SJCRH30 (cell line): ENCODE results near the gene ST8SIA4. TPM values are rescaled to one million over a fixed set of nuclear protein-coding genes. Genes with fewer than 3 reads are reported as not detected.

ENCODE experiments used
- DNase-seq, 2 experiments: peaks; one replicate each; pipeline ENCODE4 v3.0.0-alpha.2; 2015 to 2020
- H3K27ac ChIP-seq: fragments of 250-450 bp; sonication (Bioruptor Pico); 2 replicates; pipeline ENCODE4 v1.5.1; 2020; ENCODE audit warnings: mild to moderate bottlenecking, moderate library complexity
- H3K27me3 ChIP-seq: fragments of 250-450 bp; sonication (Bioruptor Pico); 2 replicates; pipeline ENCODE4 v1.5.1; 2020; ENCODE audit warnings: mild to moderate bottlenecking, moderate library complexity
- H3K36me3 ChIP-seq: fragments of 250-450 bp; sonication (Bioruptor Pico); 2 replicates; pipeline ENCODE4 v1.5.1; 2020; ENCODE audit warnings: mild to moderate bottlenecking, moderate library complexity
- H3K4me1 ChIP-seq: fragments of 250-450 bp; sonication (Bioruptor Pico); 2 replicates; pipeline ENCODE4 v1.5.1; 2020; ENCODE audit warnings: mild to moderate bottlenecking, moderate library complexity
- H3K4me3 ChIP-seq: fragments of 250-450 bp; sonication (Bioruptor Pico); 2 replicates; pipeline ENCODE4 v1.5.1; 2020; ENCODE audit warnings: mild to moderate bottlenecking, moderate library complexity
- H3K9me3 ChIP-seq: fragments of 250-450 bp; sonication (Bioruptor Pico); replicated peaks from 2 replicates; pipeline ENCODE4 v1.5.1; 2020; ENCODE audit warnings: mild to moderate bottlenecking, moderate library complexity
- total RNA-seq: library from RNA; depleted of rRNA; stranded (reverse); fragments of >200 nt; shearing (Covaris generic); gene quantifications from 2 replicates; pipeline ENCODE4 v1.2.3, GENCODE V29; 2014

The ST8SIA4 gene
- total RNA-seq, 1 experiment from 2014 or later: 0.73 TPM

DNA sequence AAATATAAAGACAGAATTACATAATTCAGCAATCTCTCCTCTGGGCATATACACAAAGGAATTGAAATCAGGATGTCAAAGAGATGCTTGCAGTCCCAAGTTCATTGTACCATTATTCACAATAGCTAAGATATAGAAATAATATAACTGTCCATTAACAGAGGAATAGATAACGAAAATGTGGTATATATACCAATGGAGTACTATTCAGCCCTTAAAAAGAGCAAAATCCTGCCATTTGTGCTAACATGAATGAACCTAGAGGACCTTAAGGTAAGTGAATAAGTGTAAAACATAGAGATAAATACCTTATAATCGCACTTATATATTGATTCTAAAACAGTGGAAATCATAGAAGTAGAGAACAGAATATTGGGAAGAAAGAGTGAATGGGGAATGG, 7.0 kb downstream of the ST8SIA4 start:
- no peaks in the 10 kb centered on the region for H3K27me3 ChIP-seq
- H3K4me3 ChIP-seq: no peak overlapping the region
- H3K4me1 ChIP-seq: no peaks in the 10 kb centered on the region
- no peak overlapping the region for H3K27ac ChIP-seq
- H3K36me3 ChIP-seq: no peaks in the 10 kb centered on the region
- DNase-seq: no peak
- H3K9me3 ChIP-seq: no peaks in the 10 kb centered on the region

- DNase-seq: no peak
- H3K36me3 ChIP-seq: no peaks in the 10 kb centered on the region
- H3K27me3 ChIP-seq: no peaks in the 10 kb centered on the region
- H3K9me3 ChIP-seq: no peaks in the 10 kb centered on the region
- H3K4me3 ChIP-seq: no peak overlapping the region
- no peaks in the 10 kb centered on the region for H3K4me1 ChIP-seq
- H3K27ac ChIP-seq: no peak overlapping the region
These were observed 12.5 kb downstream of the ST8SIA4 start for GRCh38 chr5:100890461-100891008.

DNA sequence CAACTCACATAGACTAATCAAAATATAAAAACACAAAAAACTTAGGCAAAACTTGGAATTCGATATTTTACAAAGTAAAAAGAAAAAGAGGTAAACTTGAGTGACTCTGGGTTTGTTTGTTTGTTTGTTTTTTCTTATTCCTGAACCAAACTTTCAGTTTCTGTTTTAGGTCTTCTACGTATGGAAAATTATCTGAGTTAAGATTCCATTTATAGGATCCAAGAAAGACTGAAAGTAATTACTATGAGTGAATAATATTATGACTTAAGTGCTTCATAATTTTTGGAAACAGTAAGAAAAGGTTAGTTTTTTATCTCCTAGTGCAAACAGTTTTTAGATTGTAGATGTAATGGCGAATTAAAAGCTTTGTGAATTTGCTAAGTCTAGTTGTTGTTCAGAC, 13.2 kb downstream of the ST8SIA4 start:
- Histone ChIP-seq H3K9me3 (no peaks in the 10 kb centered on the region), H3K4me1 (no peaks in the 10 kb centered on the region), H3K4me3 (no peak overlapping the region), H3K36me3 (no peaks in the 10 kb centered on the region), H3K27ac (no peak overlapping the region), H3K27me3 (no peaks in the 10 kb centered on the region)
- no peak for DNase-seq

DNA sequence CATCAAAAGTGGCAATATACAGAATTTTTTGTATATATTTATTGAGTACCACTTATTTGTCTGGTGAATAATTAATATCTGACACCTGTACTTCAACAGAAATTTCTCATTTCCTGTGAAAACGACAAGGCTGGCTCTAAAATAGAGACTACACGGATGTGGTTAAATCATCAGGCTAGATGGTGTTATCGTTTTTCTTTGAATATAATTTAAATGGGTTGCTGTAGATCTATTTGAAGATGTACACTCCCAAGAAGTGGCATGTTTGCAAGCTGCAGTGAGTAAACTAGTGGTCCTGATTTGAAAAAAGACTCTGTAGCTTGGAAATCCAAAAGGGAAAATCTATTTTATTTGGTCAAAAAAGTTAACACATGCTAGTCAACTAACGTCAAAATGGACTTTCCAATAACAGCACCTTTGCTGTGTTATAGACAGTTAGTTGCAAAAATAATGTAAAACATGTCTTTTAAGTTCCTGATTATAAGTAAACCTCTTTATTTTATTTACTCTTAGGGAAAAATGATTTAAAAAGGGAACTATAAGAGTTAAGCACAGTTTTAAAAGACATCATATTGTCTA, 13.8 kb downstream of the ST8SIA4 start:
- Histone ChIP-seq H3K27me3 (no peaks in the 10 kb centered on the region), H3K27ac (no peak overlapping the region), H3K4me1 (no peaks in the 10 kb centered on the region), H3K4me3 (no peak overlapping the region), H3K36me3 (no peaks in the 10 kb centered on the region), H3K9me3 (no peaks in the 10 kb centered on the region)
- DNase-seq: no peak

DNA sequence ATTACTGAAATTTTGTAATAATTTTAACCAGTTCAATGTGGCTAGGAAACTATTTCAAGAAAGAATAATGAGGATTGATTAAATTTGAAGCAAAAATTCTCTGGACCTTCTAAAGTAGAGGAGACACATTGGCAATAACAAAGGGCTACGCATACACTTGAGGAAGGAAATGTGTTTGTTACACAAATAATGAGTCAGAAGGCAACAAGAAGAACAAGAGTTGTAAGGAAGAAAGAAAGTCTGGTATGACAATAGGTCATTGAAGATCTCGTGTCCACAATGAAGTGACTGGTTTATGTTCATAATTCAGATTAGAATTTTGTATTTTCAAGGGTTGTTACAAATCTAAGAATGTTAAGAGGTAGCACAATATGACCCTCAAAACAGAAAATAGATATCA, 25.8 kb downstream of the ST8SIA4 start:
- H3K4me3 ChIP-seq: no peak overlapping the region
- H3K36me3 ChIP-seq: no peaks in the 10 kb centered on the region
- no peaks in the 10 kb centered on the region for H3K9me3 ChIP-seq
- H3K27me3 ChIP-seq: no peaks in the 10 kb centered on the region
- no peak for DNase-seq
- no peaks in the 10 kb centered on the region for H3K4me1 ChIP-seq
- H3K27ac ChIP-seq: no peak overlapping the region

GRCh38 chr5:100872408-100873190, 30.5 kb downstream of the ST8SIA4 start:
- H3K4me1 ChIP-seq: no peaks in the 10 kb centered on the region
- H3K36me3 ChIP-seq: no peaks in the 10 kb centered on the region
- H3K27me3 ChIP-seq: no peaks in the 10 kb centered on the region
- DNase-seq: no peak
- no peak overlapping the region for H3K27ac ChIP-seq
- no peaks in the 10 kb centered on the region for H3K9me3 ChIP-seq
- no peak overlapping the region for H3K4me3 ChIP-seq

GRCh38 chr5:100867039-100867562, 36.0 kb downstream of the ST8SIA4 start:
- H3K9me3 ChIP-seq: no peaks in the 10 kb centered on the region
- H3K36me3 ChIP-seq: no peaks in the 10 kb centered on the region
- H3K27me3 ChIP-seq: no peaks in the 10 kb centered on the region
- no peaks in the 10 kb centered on the region for H3K4me1 ChIP-seq
- H3K27ac ChIP-seq: no peak overlapping the region
- H3K4me3 ChIP-seq: no peak overlapping the region
- no peak for DNase-seq

- Histone ChIP-seq H3K27me3 (no peaks in the 10 kb centered on the region), H3K27ac (no peak overlapping the region), H3K9me3 (no peaks in the 10 kb centered on the region), H3K4me1 (no peaks in the 10 kb centered on the region), H3K4me3 (no peak overlapping the region), H3K36me3 (no peaks in the 10 kb centered on the region)
- DNase-seq: no peak
These were observed 38.2 kb downstream of the ST8SIA4 start for GRCh38 chr5:100864931-100865330.

GRCh38 chr5:100863739-100864138, 39.3 kb downstream of the ST8SIA4 start:
- H3K36me3 ChIP-seq: no peaks in the 10 kb centered on the region
- no peak overlapping the region for H3K4me3 ChIP-seq
- H3K9me3 ChIP-seq: no peaks in the 10 kb centered on the region
- no peak for DNase-seq
- no peak overlapping the region for H3K27ac ChIP-seq
- no peaks in the 10 kb centered on the region for H3K27me3 ChIP-seq
- no peaks in the 10 kb centered on the region for H3K4me1 ChIP-seq

- DNase-seq: no peak
- Histone ChIP-seq H3K4me1 (no peaks in the 10 kb centered on the region), H3K27me3 (no peaks in the 10 kb centered on the region)
These were observed 41.9 kb downstream of the ST8SIA4 start for GRCh38 chr5:100861148-100861547.

GRCh38 chr5:100860407-100860806, 42.7 kb downstream of the ST8SIA4 start:
- Histone ChIP-seq H3K4me3 (no peak overlapping the region), H3K27ac (no peak overlapping the region), H3K4me1 (no peaks in the 10 kb centered on the region), H3K36me3 (no peaks in the 10 kb centered on the region), H3K27me3 (no peaks in the 10 kb centered on the region), H3K9me3 (no peaks in the 10 kb centered on the region)
- DNase-seq: no peak

More at GRCh38 chr5:100861148-100861547, 41.9 kb downstream of the ST8SIA4 start:
- no peaks in the 10 kb centered on the region for H3K9me3 ChIP-seq
- H3K27ac ChIP-seq: no peak overlapping the region
- no peak overlapping the region for H3K4me3 ChIP-seq
- H3K36me3 ChIP-seq: no peaks in the 10 kb centered on the region

- DNase-seq: no peak
- H3K27me3 ChIP-seq: no peaks in the 10 kb centered on the region
- H3K4me3 ChIP-seq: no peak overlapping the region
- no peak overlapping the region for H3K27ac ChIP-seq
- H3K4me1 ChIP-seq: no peaks in the 10 kb centered on the region
- H3K36me3 ChIP-seq: no peaks in the 10 kb centered on the region
- no peaks in the 10 kb centered on the region for H3K9me3 ChIP-seq
These were observed 44.0 kb downstream of the ST8SIA4 start for GRCh38 chr5:100858987-100859545.

- H3K4me3 ChIP-seq: no peak overlapping the region
- no peaks in the 10 kb centered on the region for H3K36me3 ChIP-seq
- no peak for DNase-seq
- H3K4me1 ChIP-seq: no peaks in the 10 kb centered on the region
- no peaks in the 10 kb centered on the region for H3K27me3 ChIP-seq
- no peak overlapping the region for H3K27ac ChIP-seq
- no peaks in the 10 kb centered on the region for H3K9me3 ChIP-seq
These were observed 46.6 kb downstream of the ST8SIA4 start for GRCh38 chr5:100856462-100856861.

DNA sequence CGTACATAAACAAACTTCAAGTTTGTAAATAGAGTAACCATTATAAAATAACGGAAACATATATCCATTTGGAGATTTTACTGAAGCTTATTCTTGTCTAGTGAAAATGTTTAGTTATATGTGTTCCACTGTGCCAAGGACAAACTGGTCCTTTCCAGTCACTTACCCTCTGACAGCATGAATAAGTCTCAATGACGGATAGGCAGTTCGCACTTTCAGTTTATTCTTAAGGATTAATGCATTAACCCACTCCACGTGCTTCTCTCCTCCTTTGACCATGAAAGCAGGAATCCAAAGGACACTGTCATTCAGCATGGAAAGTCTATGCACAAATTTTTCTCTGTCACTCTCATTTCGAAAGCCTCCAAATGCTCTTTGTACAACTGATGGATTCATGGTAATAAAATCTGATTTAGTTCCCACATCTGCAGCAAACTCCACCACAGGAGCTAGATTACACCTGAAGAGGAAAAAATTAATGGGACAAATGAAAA, 47.1 kb downstream of the ST8SIA4 start:
- Histone ChIP-seq H3K4me3 (no peak overlapping the region), H3K9me3 (no peaks in the 10 kb centered on the region), H3K27me3 (no peaks in the 10 kb centered on the region), H3K27ac (no peak overlapping the region), H3K4me1 (no peaks in the 10 kb centered on the region), H3K36me3 (no peaks in the 10 kb centered on the region)
- DNase-seq: no peak

DNA sequence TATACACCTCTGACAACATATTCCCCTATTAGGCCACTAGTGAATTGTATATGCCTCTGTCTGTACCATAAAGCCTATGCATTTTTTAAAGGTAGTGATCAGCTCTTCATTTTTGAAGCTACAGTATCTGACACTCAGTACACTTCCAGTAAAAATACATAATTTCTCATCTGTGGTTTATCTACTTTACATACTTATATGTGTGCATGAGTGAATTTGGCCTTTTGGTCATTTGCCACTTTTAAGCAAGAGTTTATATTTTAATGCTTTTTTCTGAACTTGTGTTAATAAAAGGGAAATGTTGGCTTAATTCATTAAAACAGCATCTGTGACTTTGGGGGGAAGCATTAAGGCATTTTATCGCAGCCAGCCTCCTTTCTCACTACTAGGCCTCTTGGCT, 47.8 kb downstream of the ST8SIA4 start:
- Histone ChIP-seq H3K36me3 (no peaks in the 10 kb centered on the region), H3K9me3 (no peaks in the 10 kb centered on the region), H3K4me1 (no peaks in the 10 kb centered on the region), H3K27ac (no peak overlapping the region), H3K27me3 (no peaks in the 10 kb centered on the region), H3K4me3 (no peak overlapping the region)
- no peak for DNase-seq
